ENCODE data around the gene PTCH1.

DNA sequence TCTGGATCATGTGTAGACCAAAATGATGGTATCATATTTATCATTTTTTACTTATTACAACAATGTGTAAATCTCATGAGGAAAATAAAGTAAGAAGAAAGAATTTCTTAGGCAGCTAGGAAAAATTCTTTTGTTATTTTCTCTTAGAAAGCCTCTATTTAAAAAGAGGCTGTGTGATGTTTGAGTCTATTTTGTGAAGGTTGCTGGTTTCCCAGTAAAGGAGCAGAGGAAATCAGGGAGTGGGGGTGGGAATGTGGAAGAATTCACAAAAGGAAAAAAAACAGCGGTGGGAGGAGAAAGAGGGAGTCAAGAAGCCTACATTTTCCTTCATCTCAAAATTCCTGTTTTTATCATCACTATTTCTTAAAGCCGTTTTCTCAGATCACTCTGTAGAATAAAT, 20.1 kb downstream of the PTCH1 start:
- TF ChIP-seq, protein P1, sequence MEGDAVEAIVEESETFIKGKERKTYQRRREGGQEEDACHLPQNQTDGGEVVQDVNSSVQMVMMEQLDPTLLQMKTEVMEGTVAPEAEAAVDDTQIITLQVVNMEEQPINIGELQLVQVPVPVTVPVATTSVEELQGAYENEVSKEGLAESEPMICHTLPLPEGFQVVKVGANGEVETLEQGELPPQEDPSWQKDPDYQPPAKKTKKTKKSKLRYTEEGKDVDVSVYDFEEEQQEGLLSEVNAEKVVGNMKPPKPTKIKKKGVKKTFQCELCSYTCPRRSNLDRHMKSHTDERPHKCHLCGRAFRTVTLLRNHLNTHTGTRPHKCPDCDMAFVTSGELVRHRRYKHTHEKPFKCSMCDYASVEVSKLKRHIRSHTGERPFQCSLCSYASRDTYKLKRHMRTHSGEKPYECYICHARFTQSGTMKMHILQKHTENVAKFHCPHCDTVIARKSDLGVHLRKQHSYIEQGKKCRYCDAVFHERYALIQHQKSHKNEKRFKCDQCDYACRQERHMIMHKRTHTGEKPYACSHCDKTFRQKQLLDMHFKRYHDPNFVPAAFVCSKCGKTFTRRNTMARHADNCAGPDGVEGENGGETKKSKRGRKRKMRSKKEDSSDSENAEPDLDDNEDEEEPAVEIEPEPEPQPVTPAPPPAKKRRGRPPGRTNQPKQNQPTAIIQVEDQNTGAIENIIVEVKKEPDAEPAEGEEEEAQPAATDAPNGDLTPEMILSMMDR (optimal IDR thresholded peaks at IDR 0.05 in 1 of 3, IDR thresholded peaks at IDR 0.05 in 1 of 3, conservative IDR thresholded peaks at IDR 0.05 in 1 of 3; ENCODE audit: extremely low read depth in 1 of 3, insufficient read depth in 2 of 3, low read length in 3 of 3): no peak
- no peak for TF ChIP-seq EZH2 (IDR thresholded peaks at IDR 0.05; ENCODE audit: low read length)

All from keratinocyte (primary cell).